Measurements from ENCODE around the gene TBC1D14.
"Not testable (repeated sequence)": the region's sequence is repeated elsewhere in the genome, so short reads cannot be mapped to it uniquely, and the experiment has no call there.

TBC1D14 gene

GRCh38 chr4:7068883-7069282, 159.3 kb downstream of the TBC1D14 start:
- DNase-seq, result no peak

GRCh38 chr4:7070729-7071511, 161.3 kb downstream of the TBC1D14 start:
- peak; percentile 66 for DNase-seq

GRCh38 chr4:7073059-7073458, 163.4 kb downstream of the TBC1D14 start:
- DNase-seq, result no peak

- no peak for DNase-seq
Measured at GRCh38 chr4:7073526-7074390, 164.1 kb downstream of the TBC1D14 start.

- DNase-seq, result no peak
Measured at GRCh38 chr4:7074426-7074825, 164.8 kb downstream of the TBC1D14 start.

- DNase-seq, result no peak
Measured at GRCh38 chr4:7075962-7076695, 166.5 kb downstream of the TBC1D14 start.

GRCh38 chr4:7076696-7077082, 167.1 kb downstream of the TBC1D14 start:
- DNase-seq, result no peak

- DNase-seq, result no peak
Measured at GRCh38 chr4:7077371-7077770, 167.7 kb downstream of the TBC1D14 start.

- DNase-seq, result no peak
Measured at GRCh38 chr4:7078025-7078424, 168.4 kb downstream of the TBC1D14 start.

GRCh38 chr4:7079483-7079882, 169.9 kb downstream of the TBC1D14 start:
- not testable (repeated sequence) for DNase-seq

- not testable (repeated sequence) for DNase-seq
Measured at GRCh38 chr4:7079909-7080308, 170.3 kb downstream of the TBC1D14 start.
